Left colon (tissue), 2 donors: ENCODE measurements around the gene ATP2B1. TPM values are rescaled to one million over a fixed set of nuclear protein-coding genes. Genes with fewer than 3 reads are reported as not detected.
A peak's percentile ranks its signal among the peaks of the same experiment; 100 is the strongest.

Source experiments
- ATAC-seq: fragments of 200-7000 bp; cut with Tn5 transposase; one replicate; pipeline ENCODE4 v1.9.1; 2020; ENCODE audit warnings: mild to moderate bottlenecking, moderate library complexity
- DNase-seq, 2 donors: peaks; one replicate each; pipeline ENCODE4 v3.0.0-alpha.2; 2020
- intact Hi-C, 2 donors: fragments of 100-400 bp; cut with DNase I in 1 of 2; cut with micrococcal nuclease in 1 of 2; formaldehyde crosslinking; loops; one replicate each; pipeline versions ENCODE4 v1.11.2 to v1.14.0; 2022; cut with DNase I, micrococcal nuclease
- total RNA-seq, 2 donors: library from RNA; stranded (reverse); fragmentation: NEBNext Ultra II Directional; extraction: Animal tissue kit (Norgen Biotek cat#: 25700); gene quantifications; one replicate each; pipeline ENCODE4 v1.2.1, GENCODE V29; 2021
- donor health status: DM: no; HTN: no; CAD: no.
- donor health status: DM: yes; HTN: yes; CAD: no.

ATP2B1 gene
- total RNA-seq, 2 donors from 2014 or later, result 57.5 to 105 TPM

DNA sequence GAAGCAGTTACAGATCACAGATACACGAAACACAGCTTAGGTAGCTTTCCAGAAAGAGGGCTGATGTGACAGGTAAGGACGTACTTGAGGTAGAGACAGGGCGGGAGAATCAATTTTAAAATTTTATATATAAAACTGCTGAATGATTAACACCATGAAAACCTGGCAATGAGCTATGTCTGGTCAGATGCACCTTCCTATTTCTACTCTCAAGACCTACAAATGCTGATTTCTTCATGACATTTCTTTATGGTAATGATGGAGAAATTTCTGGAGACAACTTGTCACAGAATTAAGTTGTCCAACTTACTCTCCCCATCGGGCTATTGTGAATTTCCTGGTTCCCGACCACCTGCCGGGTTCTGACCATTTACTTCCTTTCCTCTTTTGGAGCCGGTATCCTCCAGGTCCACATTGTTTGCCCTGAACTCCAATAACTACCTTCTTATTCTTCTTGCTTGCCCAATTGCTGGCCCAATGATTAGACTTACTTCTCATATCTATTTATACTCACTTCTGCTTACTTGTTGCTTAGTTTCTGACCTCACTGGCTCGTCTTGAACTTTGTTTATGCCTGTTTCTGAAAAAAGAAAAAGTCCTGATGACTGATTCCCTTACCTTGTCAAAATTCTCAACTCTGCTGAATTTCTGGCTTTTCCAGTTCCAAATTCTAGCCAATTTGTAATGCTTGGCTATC is 12.8 kb upstream of the ATP2B1 start:
- DNase-seq (no peak), ATAC-seq (no peak)
- intact Hi-C loops, result no loop called here

- no peak for ATAC-seq
- no peak for DNase-seq
- intact Hi-C loops, result no loop called here
Measured at GRCh38 chr12:89717759-89718523, 9.3 kb upstream of the ATP2B1 start.

DNA sequence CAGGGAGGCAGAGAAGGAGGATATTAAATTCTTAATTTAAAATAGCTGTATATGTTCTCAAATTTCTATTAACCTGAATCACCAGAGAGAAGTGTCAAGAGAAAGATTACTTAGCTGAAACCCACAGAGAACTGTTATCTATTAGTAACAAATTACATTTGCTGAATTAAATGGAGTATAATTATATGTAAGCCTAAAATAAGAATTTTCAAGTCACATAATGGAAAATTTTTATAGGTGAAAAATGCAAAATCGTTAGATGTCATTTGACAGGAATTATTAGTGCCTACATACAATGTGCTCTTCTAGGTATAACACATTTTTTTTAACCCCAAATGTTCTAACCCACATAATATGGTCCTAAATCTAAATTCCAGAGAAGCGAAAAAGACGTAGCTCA is 4.1 kb upstream of the ATP2B1 start:
- intact Hi-C loops, result no loop called here
- ATAC-seq (no peak), DNase-seq (no peak)

DNA sequence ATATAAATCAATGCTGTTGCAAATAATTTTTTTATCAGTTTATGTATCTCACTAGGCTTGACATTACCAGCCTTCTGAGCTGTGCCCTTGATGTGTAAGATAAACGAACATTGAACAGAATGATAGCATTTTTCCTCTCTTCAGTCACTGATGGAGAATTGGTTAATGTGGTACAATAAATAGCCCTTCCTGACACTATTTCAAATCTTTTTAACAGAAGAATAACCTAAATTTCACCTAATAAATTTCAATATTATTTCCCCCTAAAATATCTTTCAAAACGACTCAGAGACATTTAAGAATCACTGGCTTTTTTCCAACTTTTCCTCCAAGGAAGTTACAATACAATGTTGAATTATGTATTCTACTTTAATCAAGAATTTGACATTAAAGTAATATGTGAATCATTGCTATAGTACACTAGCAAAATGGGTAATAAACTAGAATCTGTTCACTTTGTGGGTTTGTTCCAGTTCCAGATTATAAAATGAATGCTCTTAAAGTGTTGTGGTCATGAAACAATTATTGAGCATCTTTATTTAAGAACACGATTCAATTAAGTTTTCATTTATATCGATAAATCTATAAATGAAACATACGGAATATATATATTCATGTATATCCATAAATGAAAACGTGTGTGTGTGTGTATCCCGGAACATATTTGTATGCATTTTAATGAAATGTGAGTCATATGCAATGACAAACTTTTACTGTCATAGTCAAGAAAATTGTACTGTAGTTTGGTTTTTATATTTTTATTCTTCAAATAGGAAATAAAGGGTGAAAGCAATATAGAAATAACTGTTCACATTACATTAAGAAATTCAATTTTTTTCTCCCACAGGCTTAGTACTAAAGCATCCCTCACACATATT is 2.5 kb upstream of the ATP2B1 start:
- ATAC-seq (no peak), DNase-seq (no peak)
- intact Hi-C loops, result no loop called here

GRCh38 chr12:89709995-89710872 is 1.6 kb upstream of the ATP2B1 start:
- peak; percentile 1 for ATAC-seq
- intact Hi-C loops, result no loop called here

GRCh38 chr12:89709157-89709994 is 738 bp upstream of the ATP2B1 start:
- DNase-seq, result peak; percentile 99
- intact Hi-C loops, result no loop called here
- peak; percentile 82 for ATAC-seq

More at GRCh38 chr12:89709995-89710872, 1.6 kb upstream of the ATP2B1 start:
- peak; percentile 48 to 80 for DNase-seq

DNA sequence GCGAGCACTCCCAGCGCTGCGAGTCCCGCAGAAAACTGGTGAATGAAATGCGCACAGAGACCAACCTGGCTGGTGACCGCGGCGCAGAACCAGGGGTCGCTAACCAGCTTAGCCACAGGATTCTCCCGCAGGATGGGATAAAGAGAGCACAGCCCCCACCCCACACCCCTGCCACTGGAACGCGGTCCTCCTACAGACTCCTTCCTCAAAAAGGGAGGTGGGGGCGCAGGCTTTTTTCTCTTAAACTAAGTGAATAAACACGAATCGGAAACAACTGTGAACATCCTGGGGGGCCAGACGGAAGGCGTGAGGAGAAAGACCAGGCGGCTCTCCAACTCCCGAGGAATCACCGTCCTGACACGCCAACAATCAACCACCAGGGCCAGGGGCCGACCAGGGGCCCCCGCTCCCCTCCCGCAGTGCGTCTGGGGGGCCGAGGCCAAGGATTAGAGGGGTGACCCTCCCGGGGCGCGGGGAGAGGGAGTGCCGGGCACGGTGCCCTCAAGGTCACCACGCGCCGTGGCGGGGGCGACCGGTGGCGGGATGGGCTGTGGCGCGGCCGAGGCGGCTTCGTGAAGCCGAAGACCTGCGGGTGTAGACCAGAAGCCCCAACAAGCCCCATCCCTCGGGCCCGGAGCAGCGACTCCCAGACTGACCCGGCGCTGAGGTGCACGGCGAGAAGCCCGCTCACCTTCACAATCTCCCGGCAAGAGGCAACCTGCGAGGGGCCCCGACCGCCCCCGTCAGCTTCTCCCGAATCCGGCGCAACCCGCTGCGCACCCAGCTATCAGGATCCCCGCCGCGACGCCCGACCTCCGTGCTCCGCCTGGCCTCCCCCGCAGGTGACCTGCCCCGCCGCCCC is 704 bp downstream of the ATP2B1 start:
- intact Hi-C loops, result no loop called here
- DNase-seq (peak; percentile 36 to 60), ATAC-seq (peak; percentile 2)

- intact Hi-C loops, result no loop called here
- DNase-seq (peak; percentile 23 to 26), ATAC-seq (no peak)
Measured at GRCh38 chr12:89706986-89707702, 1.5 kb downstream of the ATP2B1 start.

DNA sequence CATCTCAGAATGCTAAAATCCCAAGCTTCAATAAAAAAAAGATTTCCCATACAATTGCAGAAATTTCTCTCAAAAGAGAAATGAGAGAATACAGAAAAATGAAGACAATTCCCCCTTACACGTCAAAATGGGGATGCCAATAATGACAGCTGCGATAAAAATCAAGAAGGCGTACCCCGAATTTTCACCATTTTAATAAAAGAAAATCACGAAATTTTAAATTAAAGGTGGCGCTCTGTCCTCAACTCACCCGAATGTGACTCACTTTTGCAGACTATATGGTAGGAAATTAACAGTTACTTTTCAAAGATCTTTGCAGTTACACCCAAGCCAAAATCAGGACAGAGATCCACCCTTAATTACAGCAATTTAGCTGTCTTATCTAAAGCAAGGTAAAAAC is 2.1 kb downstream of the ATP2B1 start:
- intact Hi-C loops, result no loop called here
- DNase-seq (no peak), ATAC-seq (no peak)

- DNase-seq (no peak), ATAC-seq (no peak)
- intact Hi-C loops, result no loop called here
Measured at GRCh38 chr12:89704457-89704856, 4.2 kb downstream of the ATP2B1 start.

DNA sequence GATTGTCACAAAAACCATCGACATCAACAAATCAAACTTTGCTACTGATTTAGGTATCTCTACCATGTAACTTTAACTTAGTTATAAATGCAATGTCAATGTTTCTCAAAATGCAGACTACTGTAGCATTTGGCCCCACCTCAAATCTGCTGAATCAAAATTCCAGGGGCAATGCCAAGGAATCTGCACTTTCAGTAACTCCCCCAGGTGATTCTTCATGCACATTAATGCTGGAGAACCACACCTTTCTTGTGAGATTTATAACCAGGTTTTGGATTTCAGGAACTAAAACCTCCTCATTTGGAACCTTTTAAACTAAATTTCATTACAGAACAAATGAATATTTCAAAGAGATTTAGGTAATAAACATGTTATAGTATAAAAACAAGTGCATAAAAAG is 4.9 kb downstream of the ATP2B1 start:
- ATAC-seq (no peak), DNase-seq (no peak)
- intact Hi-C loops, result no loop called here

GRCh38 chr12:89702503-89702902 is 6.1 kb downstream of the ATP2B1 start:
- ATAC-seq, result no peak
- intact Hi-C loops, result no loop called here

DNA sequence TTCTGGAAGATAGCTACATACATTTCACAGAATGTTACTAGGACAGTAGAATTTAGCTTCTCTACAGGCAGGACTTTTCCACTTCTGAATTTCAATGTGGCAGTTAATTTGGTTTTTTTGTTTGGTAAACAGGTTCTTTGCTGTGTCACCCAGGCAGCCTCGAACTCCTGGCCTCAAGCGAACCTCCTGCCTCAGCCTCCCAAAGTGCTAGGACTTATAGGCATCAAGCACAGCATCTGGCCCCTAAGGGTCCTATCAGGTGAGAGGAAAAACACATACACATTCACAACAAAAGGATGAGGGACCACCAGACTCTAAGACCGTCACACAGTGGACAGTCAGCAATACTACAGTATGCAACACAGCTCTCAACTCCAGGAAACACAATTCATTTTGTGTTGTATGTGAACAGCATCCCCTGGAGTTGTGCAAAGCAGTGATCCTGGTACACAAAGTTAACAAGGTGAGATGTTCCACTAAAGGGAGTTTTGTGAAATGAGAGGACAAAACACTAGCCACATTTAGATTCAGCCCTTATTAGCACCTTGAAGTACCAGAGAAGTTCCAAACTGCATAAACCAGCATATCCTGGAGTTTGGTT is 6.9 kb downstream of the ATP2B1 start:
- intact Hi-C loops, result no loop called here
- no peak for ATAC-seq
- no peak for DNase-seq

More at GRCh38 chr12:89702503-89702902, 6.1 kb downstream of the ATP2B1 start:
- no peak for DNase-seq

GRCh38 chr12:89700191-89700810 is 8.3 kb downstream of the ATP2B1 start:
- ATAC-seq, result no peak
- intact Hi-C loops, result no loop called here
- DNase-seq, result no peak

- no peak for ATAC-seq
- intact Hi-C loops, result no loop called here
- DNase-seq, result no peak
Measured at GRCh38 chr12:89698607-89699006, 10.0 kb downstream of the ATP2B1 start.
